Aortic smooth muscle cell (primary cell): ENCODE results near the gene TAF11L12. TPM values are rescaled to one million over a fixed set of nuclear protein-coding genes. Genes with fewer than 3 reads are reported as not detected.

Source experiments
- total RNA-seq: library from RNA; depleted of rRNA; stranded (reverse); fragments of >200 nt; gene quantifications from 2 replicates; pipeline ENCODE4 v1.2.3, GENCODE V29; 2014

Gene TAF11L12
- not detected in 2 replicates for total RNA-seq

DNA sequence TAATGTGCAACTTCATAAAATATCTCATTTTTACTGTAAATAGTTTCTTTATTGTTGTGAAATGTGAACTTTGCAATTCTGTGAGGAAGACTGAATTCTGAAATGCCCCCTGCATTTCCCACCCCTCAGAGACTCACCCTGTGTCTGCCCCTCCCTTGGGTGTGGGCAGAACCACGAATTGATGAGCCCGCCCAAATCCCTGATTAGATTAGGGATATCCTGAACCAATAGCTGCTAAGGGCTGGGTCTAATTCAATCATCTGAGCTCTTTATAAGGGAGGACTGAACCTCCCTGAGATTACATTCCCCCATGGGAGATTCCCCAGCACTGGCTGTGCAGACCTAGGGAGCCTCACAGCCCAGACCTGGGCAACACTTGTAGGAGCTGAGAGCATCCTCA, at the start of gene TAF11L12:
Gene TAF11L12 (plus strand): TSS at position 301 of the 400 bp plus-strand sequence.

GRCh38 chr5:17585658-17586057, 24.5 kb upstream of the TAF11L12 start, which contains the start of gene TAF11L7:
TAF11L7 (minus strand) TSS chr5:17585758.

DNA sequence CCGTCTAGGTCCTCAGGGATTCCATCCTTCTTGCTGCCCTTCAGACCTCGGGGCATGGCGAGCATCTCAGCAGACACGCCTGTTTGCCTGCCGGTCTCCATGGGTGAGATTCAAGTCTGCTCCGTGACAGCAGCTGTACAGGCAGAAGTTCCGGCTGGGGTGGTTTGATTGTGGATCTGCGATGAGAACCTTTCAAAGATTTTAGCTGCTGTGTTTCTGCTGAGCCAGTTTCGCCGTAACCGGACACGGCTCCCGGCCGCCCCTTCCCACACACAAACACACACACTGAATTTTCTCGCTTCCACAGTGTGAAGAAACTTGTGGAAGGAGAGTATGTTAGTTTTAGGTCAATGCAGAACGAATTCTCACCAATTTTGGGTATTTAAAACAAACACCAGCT, 19.3 kb upstream of the TAF11L12 start, which contains the start of gene TAF11L8:
Gene TAF11L8 (minus strand): TSS at position 101 of the 400 bp plus-strand sequence.

GRCh38 chr5:17594255-17594654, 15.9 kb upstream of the TAF11L12 start, which contains the start of gene TAF11L9:
TAF11L9 (minus strand) TSS chr5:17594394.

GRCh38 chr5:17597728-17598127, 12.5 kb upstream of the TAF11L12 start, which contains the start of gene TAF11L10:
TAF11L10 (minus strand) TSS chr5:17597828.

GRCh38 chr5:17603880-17604279, 6.3 kb upstream of the TAF11L12 start, which contains the start of gene TAF11L11:
TAF11L11 (plus strand) TSS chr5:17604183.

GRCh38 chr5:17631788-17632187, 21.6 kb downstream of the TAF11L12 start, which contains the start of gene TAF11L13:
TAF11L13 (plus strand) TSS chr5:17632088.

DNA sequence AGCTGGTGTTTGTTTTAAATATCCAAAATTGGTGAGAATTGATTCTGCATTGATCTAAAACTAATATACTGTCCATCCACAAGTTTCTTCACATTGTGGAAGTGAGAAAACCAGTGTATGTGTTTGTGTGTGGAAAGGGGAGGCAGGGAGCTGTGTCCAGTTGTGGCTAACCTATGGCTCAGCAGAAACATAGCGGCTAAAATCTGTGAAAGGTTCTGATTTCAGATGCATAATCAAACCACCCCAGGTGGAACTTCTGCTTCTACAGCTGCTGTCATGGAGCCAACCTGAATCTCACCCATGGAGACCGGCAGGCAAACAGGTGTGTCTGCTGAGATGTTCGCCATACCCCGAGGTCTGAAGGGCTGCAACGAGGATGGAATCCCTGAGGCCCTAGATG, 24.0 kb downstream of the TAF11L12 start, which contains the start of gene TAF11L14:
Gene TAF11L14 (plus strand): TSS at position 301 of the 400 bp plus-strand sequence.

Other genes starting within 250 kb of the TAF11L12 start
- gene TAF11L2, start 112.2 kb upstream of the TAF11L12 start, total RNA-seq, result not detected in 2 replicates
- gene TAF11L3, start 92.0 kb upstream of the TAF11L12 start, total RNA-seq, result not detected in 2 replicates
- not detected in 2 replicates for gene TAF11L4, start 88.6 kb upstream of the TAF11L12 start, total RNA-seq
- not detected in 2 replicates for gene TAF11L5, start 85.2 kb upstream of the TAF11L12 start, total RNA-seq
- not detected in 2 replicates for gene TAF11L6, start 81.7 kb upstream of the TAF11L12 start, total RNA-seq
- not detected in 2 replicates for gene TAF11L7, start 24.6 kb upstream of the TAF11L12 start, total RNA-seq
- gene TAF11L8, start 19.4 kb upstream of the TAF11L12 start, total RNA-seq, result not detected in 2 replicates
- gene TAF11L9, start 16.0 kb upstream of the TAF11L12 start, total RNA-seq, result not detected in 2 replicates
- not detected in 2 replicates for gene TAF11L10, start 12.6 kb upstream of the TAF11L12 start, total RNA-seq
- not detected in 2 replicates for gene TAF11L11, start 6.2 kb upstream of the TAF11L12 start, total RNA-seq
- not detected in 2 replicates for gene TAF11L13, start 21.7 kb downstream of the TAF11L12 start, total RNA-seq
- gene TAF11L14, start 24.1 kb downstream of the TAF11L12 start, total RNA-seq, result not detected in 2 replicates